H9 (cell line): Measurements from ENCODE around the gene MAGI3. TPM values are rescaled to one million over a fixed set of nuclear protein-coding genes. Genes with fewer than 3 reads are reported as not detected.
"Not testable (repeated sequence)": the region's sequence is repeated elsewhere in the genome, so short reads cannot be mapped to it uniquely, and the experiment has no call there.

Experiments
- DNase-seq: peaks from one replicate; pipeline ENCODE4 v3.0.0-alpha.2; 2017
- H2AFZ ChIP-seq: one replicate; pipeline ENCODE4 v1.6.1; 2013; ENCODE audit warnings: mild to moderate bottlenecking, low read length, control low read depth, moderate library complexity
- H2AK5ac ChIP-seq: 2 replicates; pipeline ENCODE4 v1.6.1; 2013; ENCODE audit warnings: low read length, control low read depth, mixed read lengths; ENCODE audit not compliant: insufficient read length
- H2BK120ac ChIP-seq: one replicate; pipeline ENCODE4 v1.6.1; 2013; ENCODE audit warnings: low read depth, mild to moderate bottlenecking, low read length, control low read depth, inconsistent platforms; ENCODE audit not compliant: poor library complexity, severe bottlenecking
- H2BK12ac ChIP-seq: 2 replicates; pipeline ENCODE4 v1.6.1; 2013; ENCODE audit warnings: low read length, control low read depth, mixed read lengths, low read depth; ENCODE audit not compliant: insufficient read length
- H2BK15ac ChIP-seq: 2 replicates; pipeline ENCODE4 v1.6.1; 2013; ENCODE audit warnings: low read depth, low read length, control low read depth
- H2BK20ac ChIP-seq: one replicate; pipeline ENCODE4 v1.6.1; 2013; ENCODE audit warnings: low read depth, mild to moderate bottlenecking, low read length, control low read depth, inconsistent platforms; ENCODE audit not compliant: poor library complexity, severe bottlenecking
- H2BK5ac ChIP-seq: 2 replicates; pipeline ENCODE4 v1.6.1; 2013; ENCODE audit warnings: low read length, control low read depth, mixed read lengths; ENCODE audit not compliant: insufficient read length
- H3K14ac ChIP-seq: 2 replicates; pipeline ENCODE4 v1.6.1; 2013; ENCODE audit warnings: low read length, control low read depth; ENCODE audit not compliant: insufficient read depth
- H3K18ac ChIP-seq: 2 replicates; pipeline ENCODE4 v1.6.1; 2013; ENCODE audit warnings: low read depth, mild to moderate bottlenecking, mixed read lengths, low read length, control low read depth; ENCODE audit not compliant: insufficient read length
- H3K23ac ChIP-seq: 2 replicates; pipeline ENCODE4 v1.6.1; 2013; ENCODE audit warnings: low read length, control low read depth, mixed read lengths, low read depth; ENCODE audit not compliant: insufficient read length
- H3K23me2 ChIP-seq: 2 replicates; pipeline ENCODE4 v1.6.1; 2013; ENCODE audit warnings: low read depth, mild to moderate bottlenecking, mixed read lengths, low read length, control low read depth; ENCODE audit not compliant: insufficient read length, poor library complexity, severe bottlenecking
- H3K27ac ChIP-seq: 2 replicates; pipeline ENCODE4 v1.5.1; 2013; ENCODE audit warnings: low read length, control low read depth, mixed read lengths, low read depth; ENCODE audit not compliant: insufficient read length
- H3K27me3 ChIP-seq: 2 replicates; pipeline ENCODE4 v1.6.1; 2013; ENCODE audit warnings: low read length, control low read depth, inconsistent platforms; ENCODE audit not compliant: insufficient read depth
- H3K4ac ChIP-seq: 2 replicates; pipeline ENCODE4 v1.6.1; 2013; ENCODE audit warnings: low read depth, mild to moderate bottlenecking, control low read depth, inconsistent platforms, low read length, moderate library complexity
- H3K4me1 ChIP-seq: 2 replicates; pipeline ENCODE4 v1.6.1; 2013; ENCODE audit warnings: low read length, control low read depth, inconsistent platforms; ENCODE audit not compliant: insufficient read depth
- H3K4me2 ChIP-seq: 2 replicates; pipeline ENCODE4 v1.6.1; 2013; ENCODE audit warnings: low read length, control low read depth, mixed read lengths; ENCODE audit not compliant: insufficient read length, insufficient read depth
- H3K56ac ChIP-seq: 2 replicates; pipeline ENCODE4 v1.6.1; 2013; ENCODE audit warnings: low read depth, mild to moderate bottlenecking, mixed read lengths, low read length, control low read depth; ENCODE audit not compliant: insufficient read length
- H3K79me1 ChIP-seq: 2 replicates; pipeline ENCODE4 v1.6.1; 2013; ENCODE audit warnings: low read depth, mild to moderate bottlenecking, moderate library complexity, low read length, control low read depth, inconsistent platforms; ENCODE audit not compliant: insufficient read depth, poor library complexity, severe bottlenecking
- H3K79me2 ChIP-seq: 2 replicates; pipeline ENCODE4 v1.6.1; 2013; ENCODE audit warnings: low read length, control low read depth, inconsistent platforms; ENCODE audit not compliant: insufficient read depth
- H3K9ac ChIP-seq: 2 replicates; pipeline ENCODE4 v1.6.1; 2013; ENCODE audit warnings: low read length, control low read depth, mixed read lengths; ENCODE audit not compliant: insufficient read length; ENCODE audit errors: extremely low read depth
- H3K9me3 ChIP-seq: one replicate; pipeline ENCODE4 v1.6.1; 2013; ENCODE audit warnings: low read depth, low read length, inconsistent platforms; ENCODE audit not compliant: control insufficient read depth
- H3T11ph ChIP-seq: one replicate; pipeline ENCODE4 v1.6.1; 2013; ENCODE audit warnings: mild to moderate bottlenecking, low read length, control low read depth, inconsistent platforms
- H4K20me1 ChIP-seq: one replicate; pipeline ENCODE4 v1.6.1; 2013; ENCODE audit not compliant: control insufficient read depth, insufficient read length, insufficient read depth
- H4K5ac ChIP-seq: 2 replicates; pipeline ENCODE4 v1.6.1; 2013; ENCODE audit warnings: low read depth, mild to moderate bottlenecking, mixed read lengths, low read length, control low read depth; ENCODE audit not compliant: insufficient read length
- H4K8ac ChIP-seq: replicated peaks from 2 replicates; pipeline ENCODE4 v1.6.1; 2013; ENCODE audit warnings: low read length, control low read depth, mixed read lengths, low read depth; ENCODE audit not compliant: insufficient read length
- H4K91ac ChIP-seq: 2 replicates; pipeline ENCODE4 v1.6.1; 2013; ENCODE audit warnings: low read depth, mild to moderate bottlenecking, moderate library complexity, mixed read lengths, low read length, control low read depth; ENCODE audit not compliant: insufficient read length
- H3K27ac Mint-ChIP-seq, 3 experiments: 2 replicates in 2 of 3; 3 replicates in 1 of 3; pipeline ENCODE4 v1.8.0; 2020 to 2021; ENCODE audit warnings: mixed read lengths in 3 of 3, mild to moderate bottlenecking in 1 of 3, moderate library complexity in 1 of 3
- H3K27me3 Mint-ChIP-seq: 2 replicates; pipeline ENCODE4 v1.8.0; 2021; ENCODE audit warnings: low read depth, mild to moderate bottlenecking, moderate library complexity, mixed read lengths
- H3K36me3 Mint-ChIP-seq, 3 experiments: 2 replicates in 2 of 3; 3 replicates in 1 of 3; pipeline ENCODE4 v1.8.0; 2020 to 2021; ENCODE audit warnings: low read depth in 3 of 3, mixed read lengths in 3 of 3; ENCODE audit not compliant: insufficient read depth in 1 of 3
- H3K4me1 Mint-ChIP-seq, 2 experiments: 2 replicates each; pipeline ENCODE4 v1.8.0; 2020; ENCODE audit warnings: mixed read lengths in 2 of 2
- H3K4me3 Mint-ChIP-seq, 2 experiments: 2 replicates in 1 of 2; 3 replicates in 1 of 2; pipeline ENCODE4 v1.8.0; 2020 to 2021; ENCODE audit warnings: mild to moderate bottlenecking in 2 of 2, mixed read lengths in 2 of 2, moderate library complexity in 1 of 2
- H3K9me3 Mint-ChIP-seq, 2 experiments: 2 replicates in 1 of 2; 3 replicates in 1 of 2; pipeline ENCODE4 v1.8.0; 2020; ENCODE audit warnings: mild to moderate bottlenecking in 2 of 2, mixed read lengths in 2 of 2, moderate library complexity in 1 of 2
- WGBS: extraction: QIAGEN DNeasy Blood & Tissue Kit; methylation state at CpG from one replicate; pipeline ENCODE4 v1.1.7; 2013; ENCODE audit warnings: missing lambda C conversion rate, low lambda C conversion rate, mixed read lengths; ENCODE audit not compliant: insufficient read length; ENCODE audit errors: extremely low coverage; 5-methylcytosine and 5-hydroxymethylcytosine counted together
- total RNA-seq: library from RNA; stranded (reverse); gene quantifications from 2 replicates; pipeline ENCODE4 v1.2.1, GENCODE V29; 2021
- TF ChIP-seq, protein P1 (sequence below): fragments of 200-600 bp; sonication (generic); conservative IDR thresholded peaks from 3 replicates; pipeline ENCODE4 v1.8.0; 2021; ENCODE audit warnings: antibody characterized with exemption, mild to moderate bottlenecking

Gene MAGI3
- total RNA-seq, 1 experiment from 2014 or later: 8.2 TPM

DNA sequence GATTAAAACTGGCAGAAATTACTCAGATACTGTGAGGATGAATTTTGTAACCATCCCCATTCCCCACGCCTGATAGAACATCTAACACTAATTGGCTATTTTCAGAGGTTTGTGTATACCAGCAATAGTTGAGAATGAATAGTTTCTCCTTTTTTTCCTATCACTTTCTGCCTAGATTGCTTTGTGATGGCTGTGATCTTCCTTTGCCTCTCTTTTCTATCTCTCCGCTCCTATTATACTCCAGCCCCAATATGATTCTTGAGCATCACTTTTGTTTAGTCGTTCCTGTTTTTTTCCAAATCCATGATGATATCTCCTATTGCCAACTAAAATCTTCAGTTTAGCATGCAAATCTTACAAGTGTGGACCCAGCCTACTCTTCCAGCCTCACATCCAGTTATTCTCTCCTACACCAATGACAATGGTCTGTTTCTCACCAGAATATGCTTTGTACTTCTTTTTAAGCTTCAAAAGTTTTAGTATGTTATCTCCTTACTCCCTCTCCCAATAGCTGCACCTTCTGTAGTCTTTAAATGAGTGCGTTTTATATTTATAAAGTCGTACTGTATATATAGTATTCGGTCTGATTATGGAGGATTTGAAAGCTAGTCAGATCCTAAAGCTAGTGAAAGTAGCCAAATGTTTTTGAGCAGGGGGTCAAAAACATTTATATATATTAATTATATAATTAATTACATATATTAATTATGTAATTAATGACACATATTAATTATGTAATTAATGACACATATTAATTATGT, 25.2 kb downstream of the MAGI3 start:
- no CpG with 5 or more reads among the region's 6 CpGs for WGBS
- H3K9ac ChIP-seq: no peak overlapping the region
- no peak overlapping the region for H4K8ac ChIP-seq
- no peak overlapping the region for H2AK5ac ChIP-seq
- no peak overlapping the region for H4K5ac ChIP-seq
- Mint-ChIP-seq H3K27ac (peak overlapping the region in 1 of 3 experiments; percentile 62; a peak in 2 of 7 replicates), H3K4me1 (no peaks in the 10 kb centered on the region), H3K9me3 (peaks cover 13 to 14% of the 10 kb centered on the region in 2 experiments; a peak in 4 of 5 replicates), H3K4me3 (no peak overlapping the region), H3K36me3 (peaks cover 4 to 19% (median 6%) of the 10 kb centered on the region in 3 experiments; a peak in 4 of 7 replicates), H3K27me3 (no peaks in the 10 kb centered on the region)
- no peak overlapping the region for H2BK120ac ChIP-seq
- H3K27ac ChIP-seq: no peak overlapping the region
- no peak overlapping the region for H2AFZ ChIP-seq
- H3K18ac ChIP-seq: no peak overlapping the region
- H3K4me2 ChIP-seq: no peak overlapping the region
- H2BK12ac ChIP-seq: no peak overlapping the region
- no peak overlapping the region for H3T11ph ChIP-seq
- no peak overlapping the region for H2BK15ac ChIP-seq
- H3K56ac ChIP-seq: no peak overlapping the region
- H3K14ac ChIP-seq: no peak overlapping the region
- H3K4me1 ChIP-seq: no peaks in the 10 kb centered on the region
- no peak overlapping the region for H3K23ac ChIP-seq
- H3K9me3 ChIP-seq: no peaks in the 10 kb centered on the region
- H3K79me2 ChIP-seq: no peaks in the 10 kb centered on the region
- H2BK5ac ChIP-seq: no peak overlapping the region
- H4K91ac ChIP-seq: no peak overlapping the region
- H3K4ac ChIP-seq: no peak overlapping the region
- TF ChIP-seq, protein P1, sequence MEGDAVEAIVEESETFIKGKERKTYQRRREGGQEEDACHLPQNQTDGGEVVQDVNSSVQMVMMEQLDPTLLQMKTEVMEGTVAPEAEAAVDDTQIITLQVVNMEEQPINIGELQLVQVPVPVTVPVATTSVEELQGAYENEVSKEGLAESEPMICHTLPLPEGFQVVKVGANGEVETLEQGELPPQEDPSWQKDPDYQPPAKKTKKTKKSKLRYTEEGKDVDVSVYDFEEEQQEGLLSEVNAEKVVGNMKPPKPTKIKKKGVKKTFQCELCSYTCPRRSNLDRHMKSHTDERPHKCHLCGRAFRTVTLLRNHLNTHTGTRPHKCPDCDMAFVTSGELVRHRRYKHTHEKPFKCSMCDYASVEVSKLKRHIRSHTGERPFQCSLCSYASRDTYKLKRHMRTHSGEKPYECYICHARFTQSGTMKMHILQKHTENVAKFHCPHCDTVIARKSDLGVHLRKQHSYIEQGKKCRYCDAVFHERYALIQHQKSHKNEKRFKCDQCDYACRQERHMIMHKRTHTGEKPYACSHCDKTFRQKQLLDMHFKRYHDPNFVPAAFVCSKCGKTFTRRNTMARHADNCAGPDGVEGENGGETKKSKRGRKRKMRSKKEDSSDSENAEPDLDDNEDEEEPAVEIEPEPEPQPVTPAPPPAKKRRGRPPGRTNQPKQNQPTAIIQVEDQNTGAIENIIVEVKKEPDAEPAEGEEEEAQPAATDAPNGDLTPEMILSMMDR: no peak
- no peak overlapping the region for H2BK20ac ChIP-seq
- H4K20me1 ChIP-seq: no peaks in the 10 kb centered on the region
- H3K27me3 ChIP-seq: no peaks in the 10 kb centered on the region
- no peak for DNase-seq
- H3K79me1 ChIP-seq: no peaks in the 10 kb centered on the region
- H3K23me2 ChIP-seq: no peaks in the 10 kb centered on the region

DNA sequence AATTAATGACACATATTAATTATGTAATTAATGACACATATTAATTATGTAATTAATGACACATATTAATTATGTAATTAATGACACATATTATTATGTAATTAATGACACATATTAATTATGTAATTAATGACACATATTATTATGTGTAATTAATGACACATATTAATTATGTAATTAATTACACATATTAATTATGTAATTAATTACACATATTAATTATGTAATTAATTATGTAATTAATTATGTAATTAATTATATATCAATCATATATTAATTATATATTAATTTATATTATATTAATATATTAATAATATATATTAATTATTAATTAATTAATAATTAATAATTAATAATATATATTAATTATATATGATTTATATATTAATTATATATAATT, 25.8 kb downstream of the MAGI3 start:
- H4K20me1 ChIP-seq, H3K27me3 Mint-ChIP-seq, H4K91ac ChIP-seq, H4K8ac ChIP-seq, H3T11ph ChIP-seq, H3K79me2 ChIP-seq, H2BK15ac ChIP-seq, H3K4me1 ChIP-seq, H3K27me3 ChIP-seq, H3K14ac ChIP-seq, H4K5ac ChIP-seq, H3K23ac ChIP-seq, H3K9ac ChIP-seq, H3K4me3 Mint-ChIP-seq, H2BK12ac ChIP-seq, H2AK5ac ChIP-seq, H3K27ac ChIP-seq, H3K4me2 ChIP-seq, H3K18ac ChIP-seq, H2BK20ac ChIP-seq, H3K56ac ChIP-seq, DNase-seq, H3K23me2 ChIP-seq, H3K9me3 ChIP-seq, H3K79me1 ChIP-seq, H3K4me1 Mint-ChIP-seq, H3K27ac Mint-ChIP-seq, H2BK120ac ChIP-seq, H2BK5ac ChIP-seq, H2AFZ ChIP-seq, H3K4ac ChIP-seq: not testable (repeated sequence)
- Mint-ChIP-seq H3K36me3 (peaks cover 4 to 19% (median 6%) of the 10 kb centered on the region in 3 experiments; a peak in 4 of 7 replicates), H3K9me3 (peaks cover 13 to 14% of the 10 kb centered on the region in 2 experiments; a peak in 4 of 5 replicates)
